ENCODE data around the gene DOCK9.

The DOCK9 gene

DNA sequence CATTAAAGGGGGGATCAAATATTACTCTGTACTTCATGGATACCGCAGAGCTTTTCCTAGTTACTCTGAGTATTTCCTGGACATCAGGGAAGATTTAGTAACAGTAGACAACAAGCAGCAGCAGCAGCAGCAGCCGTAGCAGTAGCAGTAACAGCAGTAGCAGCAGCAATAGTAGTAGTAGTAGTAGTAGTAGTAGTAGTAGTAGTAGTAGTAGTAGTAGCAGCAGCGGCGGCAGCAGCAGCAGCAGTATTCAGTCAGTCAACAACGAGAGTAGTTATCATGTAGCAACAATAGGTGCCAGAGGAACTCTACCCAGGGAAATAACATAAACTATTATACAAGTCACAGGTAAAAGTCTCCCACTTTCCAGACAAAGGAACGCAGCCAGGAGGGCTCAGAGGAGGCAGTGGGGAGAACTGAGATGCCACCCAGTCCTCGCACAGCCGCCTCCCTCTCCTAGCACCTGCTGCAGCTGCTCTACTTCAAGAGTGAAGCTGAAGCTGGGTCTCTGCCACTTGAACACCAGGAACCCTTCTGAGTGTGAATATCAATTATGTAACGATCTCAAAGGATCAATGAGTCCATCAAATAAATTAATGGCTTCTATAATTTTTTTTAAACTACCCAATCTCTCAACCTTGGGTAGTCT is 1.3 kb upstream of the DOCK9 start:
- no peak overlapping the region for H3K4me3 ChIP-seq (ENCODE audit: low read depth, low read length)
- no peak for DNase-seq (ENCODE audit: low read depth)
- in situ Hi-C loops (cut with HindIII; ENCODE audit: low sequenced_read_pairs) = no loop called here
- TF ChIP-seq, protein P1, sequence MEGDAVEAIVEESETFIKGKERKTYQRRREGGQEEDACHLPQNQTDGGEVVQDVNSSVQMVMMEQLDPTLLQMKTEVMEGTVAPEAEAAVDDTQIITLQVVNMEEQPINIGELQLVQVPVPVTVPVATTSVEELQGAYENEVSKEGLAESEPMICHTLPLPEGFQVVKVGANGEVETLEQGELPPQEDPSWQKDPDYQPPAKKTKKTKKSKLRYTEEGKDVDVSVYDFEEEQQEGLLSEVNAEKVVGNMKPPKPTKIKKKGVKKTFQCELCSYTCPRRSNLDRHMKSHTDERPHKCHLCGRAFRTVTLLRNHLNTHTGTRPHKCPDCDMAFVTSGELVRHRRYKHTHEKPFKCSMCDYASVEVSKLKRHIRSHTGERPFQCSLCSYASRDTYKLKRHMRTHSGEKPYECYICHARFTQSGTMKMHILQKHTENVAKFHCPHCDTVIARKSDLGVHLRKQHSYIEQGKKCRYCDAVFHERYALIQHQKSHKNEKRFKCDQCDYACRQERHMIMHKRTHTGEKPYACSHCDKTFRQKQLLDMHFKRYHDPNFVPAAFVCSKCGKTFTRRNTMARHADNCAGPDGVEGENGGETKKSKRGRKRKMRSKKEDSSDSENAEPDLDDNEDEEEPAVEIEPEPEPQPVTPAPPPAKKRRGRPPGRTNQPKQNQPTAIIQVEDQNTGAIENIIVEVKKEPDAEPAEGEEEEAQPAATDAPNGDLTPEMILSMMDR (IDR thresholded peaks at IDR 0.05; ENCODE audit: low read depth, low read length, missing control alignments) = no peak

DNA sequence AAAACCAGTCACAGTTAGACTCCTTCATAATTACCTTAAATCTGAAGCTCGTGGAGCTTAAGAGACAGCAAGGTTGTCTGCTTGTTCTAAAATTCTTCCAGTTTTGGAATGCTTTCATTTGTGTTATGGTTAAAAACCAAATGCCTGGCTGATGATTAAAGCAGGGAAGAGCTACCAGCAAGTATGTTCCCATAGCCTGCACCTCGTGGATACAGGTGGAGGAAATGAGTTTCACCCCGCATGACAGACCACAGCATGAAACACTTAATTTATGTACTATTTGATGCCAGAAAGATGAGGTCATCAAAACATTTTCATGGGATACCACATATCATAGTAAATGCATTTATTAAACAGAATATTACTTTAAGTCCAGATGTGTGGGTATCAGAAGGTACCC is 416 bp upstream of the DOCK9 start:
- in situ Hi-C loops (cut with HindIII; ENCODE audit: low sequenced_read_pairs) = no loop called here
- TF ChIP-seq, protein P1 (IDR thresholded peaks at IDR 0.05; ENCODE audit: low read depth, low read length, missing control alignments) = no peak
- peak; percentile 95 for DNase-seq (ENCODE audit: low read depth)
- peak overlapping the region; percentile 48 for H3K4me3 ChIP-seq (ENCODE audit: low read depth, low read length)

DNA sequence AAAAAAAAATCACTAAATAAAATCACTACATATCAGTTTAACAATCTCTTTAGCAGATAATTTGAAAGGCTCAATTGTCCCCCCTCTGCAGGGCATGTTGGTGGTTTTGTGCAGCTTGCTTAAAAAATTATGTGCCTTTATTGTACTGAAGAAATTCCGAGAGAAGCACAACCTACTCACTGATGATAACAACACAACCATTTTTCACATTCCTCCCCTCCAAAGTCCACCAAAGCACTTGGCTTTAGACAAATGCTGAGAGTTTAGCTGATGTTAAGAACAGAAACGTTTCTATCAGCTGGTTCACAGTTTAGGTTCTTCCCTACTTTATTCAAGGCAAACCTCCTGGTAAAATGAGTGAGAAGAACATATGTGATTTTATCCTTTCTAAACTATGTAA is 923 bp downstream of the DOCK9 start:
- H3K4me3 ChIP-seq (ENCODE audit: low read depth, low read length) = peak overlapping the region; percentile 48
- TF ChIP-seq, protein P1 (IDR thresholded peaks at IDR 0.05; ENCODE audit: low read depth, low read length, missing control alignments) = no peak
- no peak for DNase-seq (ENCODE audit: low read depth)
- in situ Hi-C loops (cut with HindIII; ENCODE audit: low sequenced_read_pairs) = no loop called here

DNA sequence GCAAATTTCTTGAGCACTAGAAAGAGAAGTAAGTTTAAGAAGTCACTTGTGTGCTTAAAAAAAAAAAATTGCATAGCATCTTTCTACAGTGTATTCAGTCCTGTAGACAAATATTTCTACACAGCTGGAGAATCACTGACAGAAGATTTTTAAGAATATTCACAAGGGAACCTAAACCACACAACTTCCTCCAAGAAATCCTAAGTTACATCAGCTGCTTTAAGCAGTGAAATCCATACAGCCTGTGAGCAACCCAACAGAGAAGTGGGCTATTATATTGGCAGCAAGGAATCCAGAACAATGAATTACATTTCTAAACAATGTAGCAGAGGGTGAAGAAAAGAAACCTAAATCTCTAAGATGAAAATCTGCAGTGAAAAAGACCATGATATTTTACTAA is 1.5 kb downstream of the DOCK9 start:
- in situ Hi-C loops (cut with HindIII; ENCODE audit: low sequenced_read_pairs) = no loop called here
- H3K4me3 ChIP-seq (ENCODE audit: low read depth, low read length) = peak overlapping the region; percentile 48
- peak; percentile 27 for DNase-seq (ENCODE audit: low read depth)
- TF ChIP-seq, protein P1 (IDR thresholded peaks at IDR 0.05; ENCODE audit: low read depth, low read length, missing control alignments) = no peak

DNA sequence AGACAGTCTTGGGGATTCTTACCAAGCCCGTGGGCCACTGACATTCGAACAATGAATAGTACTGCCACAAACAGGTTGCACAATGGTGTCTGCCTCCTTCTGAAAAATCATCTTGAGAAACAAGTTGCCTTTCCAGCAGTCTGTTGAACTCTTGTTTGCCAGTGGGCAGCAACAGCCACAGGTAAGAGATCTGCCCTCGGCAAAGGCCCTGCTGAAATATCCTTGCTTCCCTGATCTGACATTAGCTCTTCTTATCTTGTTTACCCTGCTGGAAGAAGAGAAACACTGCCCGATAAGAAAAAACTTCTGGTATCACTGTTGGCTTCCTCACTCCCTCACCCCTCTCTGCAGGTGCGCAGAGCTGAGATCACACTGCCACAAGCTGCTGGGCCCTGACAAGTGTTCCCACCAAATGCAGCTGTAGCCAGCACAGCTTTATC is 2.0 kb downstream of the DOCK9 start:
- TF ChIP-seq, protein P1 (IDR thresholded peaks at IDR 0.05; ENCODE audit: low read depth, low read length, missing control alignments) = no peak
- H3K4me3 ChIP-seq (ENCODE audit: low read depth, low read length) = peak overlapping the region; percentile 9
- no peak for DNase-seq (ENCODE audit: low read depth)
- in situ Hi-C loops (cut with HindIII; ENCODE audit: low sequenced_read_pairs) = no loop called here

DNA sequence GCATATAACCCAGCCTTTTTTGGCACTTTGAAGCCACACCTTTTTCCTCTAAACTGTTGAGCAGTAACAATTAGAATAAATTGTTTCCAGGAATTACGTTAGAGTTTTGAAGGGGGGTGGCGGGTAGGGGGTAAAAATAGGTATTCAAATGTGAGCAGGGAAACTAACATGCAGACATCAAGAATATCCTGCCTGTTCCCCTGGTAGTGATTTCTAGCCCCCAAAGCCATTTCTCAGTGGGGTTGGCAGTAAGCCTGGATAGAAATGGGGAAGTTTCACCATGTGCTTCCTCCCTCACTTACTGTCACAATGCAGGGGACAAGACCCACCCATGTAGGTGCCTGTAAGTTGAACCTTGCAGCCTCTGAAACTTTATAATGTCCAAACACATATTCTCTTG is 3.8 kb downstream of the DOCK9 start:
- in situ Hi-C loops (cut with HindIII; ENCODE audit: low sequenced_read_pairs) = no loop called here
- TF ChIP-seq, protein P1 (IDR thresholded peaks at IDR 0.05; ENCODE audit: low read depth, low read length, missing control alignments) = no peak
- DNase-seq (ENCODE audit: low read depth) = no peak
- H3K4me3 ChIP-seq (ENCODE audit: low read depth, low read length) = no peak overlapping the region

All from astrocyte of the cerebellum (primary cell).